Nephron progenitor cell (in vitro differentiated cells): ENCODE results near the gene OR1I1.

Experiments
- DNase-seq: peaks from one replicate; pipeline ENCODE4 v3.0.0; 2021
- H3K27ac Mint-ChIP-seq: 2 replicates; pipeline ENCODE4 v1.8.0; 2021; ENCODE audit warnings: mild to moderate bottlenecking, moderate library complexity, mixed read lengths
- H3K27me3 Mint-ChIP-seq: 2 replicates; pipeline ENCODE4 v1.8.0; 2021; ENCODE audit warnings: mild to moderate bottlenecking, low read depth, mixed read lengths; ENCODE audit not compliant: poor library complexity
- H3K36me3 Mint-ChIP-seq: 2 replicates; pipeline ENCODE4 v1.8.0; 2021; ENCODE audit warnings: low read depth, mixed read lengths
- H3K4me1 Mint-ChIP-seq: 2 replicates; pipeline ENCODE4 v1.8.0; 2021; ENCODE audit warnings: mixed read lengths
- H3K4me3 Mint-ChIP-seq: 2 replicates; pipeline ENCODE4 v1.8.0; 2021; ENCODE audit warnings: mild to moderate bottlenecking, moderate library complexity, mixed read lengths
- H3K9me3 Mint-ChIP-seq: 2 replicates; pipeline ENCODE4 v1.8.0; 2021; ENCODE audit warnings: mild to moderate bottlenecking, moderate library complexity, mixed read lengths
- TF ChIP-seq, protein P1 (sequence below): fragments of 200-600 bp; sonication (generic); IDR thresholded peaks from 2 replicates; pipeline ENCODE4 v1.5.0; 2021; ENCODE audit warnings: antibody characterized with exemption

The OR1I1 gene

DNA sequence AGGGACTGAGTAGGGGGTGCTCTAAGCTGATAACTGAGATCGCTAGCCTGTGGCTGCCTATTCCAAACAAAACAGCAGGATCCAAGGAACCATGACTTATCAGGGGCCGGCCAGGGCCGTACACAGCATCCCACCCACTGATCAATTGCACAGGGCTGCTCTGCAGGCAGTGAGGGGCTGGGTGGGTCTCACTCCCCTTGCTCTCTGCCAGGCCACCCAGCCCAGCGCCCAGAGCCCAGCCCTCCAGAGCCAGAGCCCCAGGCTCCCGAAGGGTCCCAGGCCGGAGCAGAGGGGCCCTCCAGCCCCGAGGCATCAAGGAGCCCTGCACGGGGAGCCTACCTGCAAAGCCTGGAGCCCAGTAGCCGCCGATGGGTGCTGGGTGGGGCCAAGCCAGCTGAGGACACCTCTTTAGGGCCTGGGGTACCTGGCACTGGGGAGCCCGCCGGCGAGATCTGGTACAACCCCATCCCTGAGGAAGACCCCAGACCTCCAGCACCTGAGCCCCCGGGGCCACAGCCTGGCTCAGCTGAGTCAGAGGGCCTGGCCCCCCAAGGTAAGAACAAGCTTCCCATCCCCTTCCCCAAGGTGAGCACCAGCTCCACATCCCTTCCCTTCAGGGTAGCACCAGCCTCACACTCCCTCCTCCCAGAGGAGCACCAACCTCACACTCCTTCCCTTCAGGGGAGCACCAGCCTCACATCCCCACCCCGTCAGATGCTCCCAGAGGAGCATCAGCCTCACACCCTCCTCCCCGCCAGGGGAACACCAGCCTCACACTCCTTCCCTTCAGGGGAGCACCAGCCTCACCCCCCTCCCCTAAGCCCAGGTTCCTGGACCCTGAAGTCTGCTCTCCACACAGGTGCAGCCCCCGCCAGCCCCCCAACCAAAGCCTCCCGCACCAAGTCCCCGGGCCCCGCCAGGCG, 27.1 kb downstream of the OR1I1 start:
- peaks cover 18% of the 10 kb centered on the region for H3K9me3 Mint-ChIP-seq
- H3K27me3 Mint-ChIP-seq, result peaks cover 6% of the 10 kb centered on the region
- no peak overlapping the region for H3K4me3 Mint-ChIP-seq

GRCh38 chr19:15109768-15110417, 27.9 kb downstream of the OR1I1 start:
- Mint-ChIP-seq H3K36me3 (peaks cover 23% of the 10 kb centered on the region), H3K27me3 (peaks cover 4% of the 10 kb centered on the region), H3K4me3 (no peak overlapping the region), H3K27ac (no peak overlapping the region), H3K4me1 (peaks cover 16% of the 10 kb centered on the region), H3K9me3 (peaks cover 10% of the 10 kb centered on the region)
- DNase-seq, result no peak
- TF ChIP-seq, protein P1, sequence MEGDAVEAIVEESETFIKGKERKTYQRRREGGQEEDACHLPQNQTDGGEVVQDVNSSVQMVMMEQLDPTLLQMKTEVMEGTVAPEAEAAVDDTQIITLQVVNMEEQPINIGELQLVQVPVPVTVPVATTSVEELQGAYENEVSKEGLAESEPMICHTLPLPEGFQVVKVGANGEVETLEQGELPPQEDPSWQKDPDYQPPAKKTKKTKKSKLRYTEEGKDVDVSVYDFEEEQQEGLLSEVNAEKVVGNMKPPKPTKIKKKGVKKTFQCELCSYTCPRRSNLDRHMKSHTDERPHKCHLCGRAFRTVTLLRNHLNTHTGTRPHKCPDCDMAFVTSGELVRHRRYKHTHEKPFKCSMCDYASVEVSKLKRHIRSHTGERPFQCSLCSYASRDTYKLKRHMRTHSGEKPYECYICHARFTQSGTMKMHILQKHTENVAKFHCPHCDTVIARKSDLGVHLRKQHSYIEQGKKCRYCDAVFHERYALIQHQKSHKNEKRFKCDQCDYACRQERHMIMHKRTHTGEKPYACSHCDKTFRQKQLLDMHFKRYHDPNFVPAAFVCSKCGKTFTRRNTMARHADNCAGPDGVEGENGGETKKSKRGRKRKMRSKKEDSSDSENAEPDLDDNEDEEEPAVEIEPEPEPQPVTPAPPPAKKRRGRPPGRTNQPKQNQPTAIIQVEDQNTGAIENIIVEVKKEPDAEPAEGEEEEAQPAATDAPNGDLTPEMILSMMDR, result no peak

More for the DNA sequence above, 27.1 kb downstream of the OR1I1 start:
- peaks cover 16% of the 10 kb centered on the region for H3K4me1 Mint-ChIP-seq
- DNase-seq, result no peak
- peak overlapping the region; percentile 90 for H3K27ac Mint-ChIP-seq
- TF ChIP-seq, protein P1, result no peak
- H3K36me3 Mint-ChIP-seq, result peaks cover 20% of the 10 kb centered on the region

DNA sequence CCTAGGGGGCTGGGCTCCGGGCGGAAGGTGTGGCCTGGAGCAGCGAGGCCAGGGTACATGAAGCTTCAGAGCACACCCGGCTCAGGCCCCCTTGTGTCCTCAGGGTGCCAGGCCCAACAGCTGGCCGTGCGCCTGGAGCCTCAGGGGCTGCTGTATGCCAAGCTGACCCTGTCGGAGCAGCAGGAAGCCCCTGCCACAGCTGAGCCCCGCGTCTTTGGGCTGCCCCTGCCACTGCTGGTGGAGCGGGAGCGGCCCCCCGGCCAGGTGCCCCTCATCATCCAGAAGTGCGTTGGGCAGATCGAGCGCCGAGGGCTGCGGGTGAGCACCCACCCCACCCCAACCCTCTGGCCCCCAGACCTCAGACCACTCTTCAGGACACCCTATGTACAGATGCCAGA, 28.4 kb downstream of the OR1I1 start:
- Mint-ChIP-seq H3K36me3 (peaks cover 23% of the 10 kb centered on the region), H3K4me3 (no peak overlapping the region), H3K27ac (no peak overlapping the region)

DNA sequence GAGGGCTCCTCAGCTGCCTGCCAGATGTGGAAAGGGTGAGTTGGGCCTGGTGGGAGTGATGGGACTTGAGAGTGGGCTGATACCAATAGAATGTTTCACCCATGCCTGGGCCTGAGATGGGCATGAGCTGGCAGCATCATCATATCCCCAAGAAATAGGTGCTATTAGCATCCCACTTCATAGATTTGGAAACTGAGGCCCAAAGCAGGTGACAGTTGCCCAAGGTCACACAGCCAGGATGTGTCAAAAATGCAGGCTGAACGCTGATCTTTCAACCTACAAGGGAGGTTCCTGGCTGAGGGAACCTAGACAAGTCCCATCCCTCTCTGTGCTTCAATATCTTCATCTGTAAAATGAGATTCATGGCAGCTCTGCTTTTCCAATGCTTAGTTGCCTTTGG, 29.7 kb downstream of the OR1I1 start:
- H3K9me3 Mint-ChIP-seq, result no peaks in the 10 kb centered on the region
- H3K4me1 Mint-ChIP-seq, result peaks cover 12% of the 10 kb centered on the region
- H3K27me3 Mint-ChIP-seq, result no peaks in the 10 kb centered on the region
- H3K27ac Mint-ChIP-seq, result peak overlapping the region; percentile 13
- TF ChIP-seq, protein P1, result no peak
- peaks cover 26% of the 10 kb centered on the region for H3K36me3 Mint-ChIP-seq
- no peak overlapping the region for H3K4me3 Mint-ChIP-seq
- DNase-seq, result no peak

More for the DNA sequence above, 28.4 kb downstream of the OR1I1 start:
- TF ChIP-seq, protein P1, result no peak
- no peak for DNase-seq
- Mint-ChIP-seq H3K27me3 (peaks cover 4% of the 10 kb centered on the region), H3K9me3 (peaks cover 6% of the 10 kb centered on the region), H3K4me1 (peaks cover 16% of the 10 kb centered on the region)

DNA sequence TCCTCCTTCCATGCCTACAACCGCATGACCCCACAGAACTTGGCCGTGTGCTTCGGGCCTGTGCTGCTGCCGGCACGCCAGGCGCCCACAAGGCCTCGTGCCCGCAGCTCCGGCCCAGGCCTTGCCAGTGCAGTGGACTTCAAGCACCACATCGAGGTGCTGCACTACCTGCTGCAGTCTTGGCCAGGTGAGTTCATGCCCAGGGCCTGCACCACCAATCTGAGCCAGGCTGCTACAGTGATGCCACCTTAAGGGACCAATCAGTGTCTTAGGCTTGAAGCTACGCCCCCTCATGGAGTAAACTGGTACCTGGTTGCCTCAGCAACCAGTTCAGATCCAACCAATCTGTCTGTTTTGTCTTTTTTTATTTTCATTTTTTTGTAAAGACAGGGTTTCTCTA, 30.4 kb downstream of the OR1I1 start:
- DNase-seq, result no peak
- TF ChIP-seq, protein P1, result no peak
- H3K4me3 Mint-ChIP-seq, result no peak overlapping the region
- peak overlapping the region; percentile 13 for H3K27ac Mint-ChIP-seq
- H3K27me3 Mint-ChIP-seq, result no peaks in the 10 kb centered on the region
- peaks cover 31% of the 10 kb centered on the region for H3K36me3 Mint-ChIP-seq
- H3K9me3 Mint-ChIP-seq, result no peaks in the 10 kb centered on the region
- peaks cover 11% of the 10 kb centered on the region for H3K4me1 Mint-ChIP-seq
